Muscle layer of colon (tissue), 2 donors: ENCODE measurements around the gene POLR2H.

Source experiments
- H3K27ac ChIP-seq: one replicate; pipeline ENCODE4 v1.7.0; 2013; ENCODE audit warnings: low read depth, mild to moderate bottlenecking, low read length, moderate library complexity
- H3K27me3 ChIP-seq, 2 donors: one replicate each; pipeline ENCODE4 v1.7.0; 2013; ENCODE audit warnings: low read length in 2 of 2, mild to moderate bottlenecking in 2 of 2; ENCODE audit not compliant: insufficient read depth in 2 of 2, control insufficient read depth in 1 of 2
- H3K36me3 ChIP-seq: one replicate; pipeline ENCODE4 v1.7.0; 2013; ENCODE audit warnings: mild to moderate bottlenecking, low read length; ENCODE audit not compliant: insufficient read depth
- H3K4me1 ChIP-seq: one replicate; pipeline ENCODE4 v1.7.0; 2013; ENCODE audit warnings: mild to moderate bottlenecking, low read length; ENCODE audit not compliant: insufficient read depth
- H3K4me3 ChIP-seq, 2 donors: one replicate each; pipeline ENCODE4 v1.7.0; 2013; ENCODE audit warnings: low read length in 2 of 2, low read depth in 1 of 2, mild to moderate bottlenecking in 1 of 2, moderate library complexity in 1 of 2
- H3K9ac ChIP-seq: one replicate; pipeline ENCODE4 v1.7.0; 2013; ENCODE audit warnings: low read length
- H3K9me3 ChIP-seq: one replicate; pipeline ENCODE4 v1.7.0; 2013; ENCODE audit warnings: mild to moderate bottlenecking, low read length
- donor health status: abdominal sarcoma.
- donor health status: Adenocarcinoma of cecum.

The POLR2H gene

DNA sequence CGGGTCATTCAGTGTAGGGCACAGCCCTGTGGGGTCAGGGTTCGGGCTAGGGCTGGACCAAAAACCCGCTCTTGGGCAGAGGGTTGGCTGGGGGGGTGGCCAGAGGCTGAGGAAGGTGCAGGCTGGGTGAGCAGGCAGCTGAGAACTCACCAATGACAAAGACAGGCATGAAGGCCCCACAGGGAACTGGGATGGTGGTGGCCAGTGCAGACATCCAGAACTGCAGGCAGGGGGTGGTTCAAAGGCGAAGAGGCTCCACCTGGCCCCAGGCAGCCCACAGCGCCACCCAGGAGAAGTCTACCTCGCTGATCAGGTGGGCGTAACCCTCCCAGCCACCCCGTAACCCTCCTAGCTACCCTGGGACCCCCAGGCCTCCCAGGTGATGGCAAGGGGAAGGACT lies 6.8 kb upstream of the POLR2H start:
- no peak overlapping the region for H3K9ac ChIP-seq
- no peaks in the 10 kb centered on the region for H3K27me3 ChIP-seq
- no peaks in the 10 kb centered on the region for H3K9me3 ChIP-seq
- no peak overlapping the region for H3K27ac ChIP-seq
- peaks cover 8% of the 10 kb centered on the region for H3K4me1 ChIP-seq
- no peak overlapping the region for H3K4me3 ChIP-seq
- peaks cover 13% of the 10 kb centered on the region for H3K36me3 ChIP-seq

DNA sequence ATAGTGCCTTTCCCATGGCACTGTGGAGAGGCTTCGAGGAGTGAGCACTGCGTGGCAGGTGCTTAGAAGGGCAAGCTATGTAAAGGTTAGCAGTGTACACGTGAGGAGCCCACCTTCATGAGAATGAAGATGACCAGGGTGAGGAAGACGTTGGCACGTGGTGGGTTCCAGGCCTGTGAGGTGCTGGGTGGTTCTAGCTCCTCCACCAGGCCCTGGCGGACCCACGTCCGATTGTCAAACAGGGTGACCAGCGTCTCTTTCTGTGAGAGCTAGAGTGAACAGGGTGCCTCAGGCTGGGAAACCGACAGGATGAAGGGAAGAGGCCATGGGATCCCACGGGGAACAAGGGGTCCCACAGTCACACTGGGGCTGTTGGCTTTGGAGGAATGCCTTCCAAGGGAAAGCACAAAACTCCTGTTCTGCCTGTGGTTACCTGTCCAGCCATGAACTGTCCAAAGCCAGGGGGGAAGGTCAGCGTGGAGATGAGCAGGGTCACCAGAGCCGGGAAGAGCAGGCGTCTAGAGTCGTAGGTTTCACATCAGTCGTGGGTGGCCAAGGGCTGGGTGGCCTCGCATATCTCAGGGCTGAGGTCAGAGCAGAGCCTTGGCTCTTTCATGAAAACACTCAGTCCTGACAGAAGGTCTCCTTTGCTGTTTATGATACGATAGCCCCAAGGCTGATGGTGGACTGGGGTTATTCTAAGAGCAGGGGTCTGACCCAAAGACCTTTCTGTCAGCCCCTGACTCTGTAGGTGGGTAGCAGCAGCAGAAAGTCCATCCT lies 6.1 kb upstream of the POLR2H start:
- no peak overlapping the region for H3K4me3 ChIP-seq
- H3K4me1 ChIP-seq = peaks cover 14% of the 10 kb centered on the region
- H3K9me3 ChIP-seq = no peaks in the 10 kb centered on the region
- H3K27ac ChIP-seq = no peak overlapping the region
- peaks cover 13% of the 10 kb centered on the region for H3K36me3 ChIP-seq
- no peak overlapping the region for H3K9ac ChIP-seq
- no peaks in the 10 kb centered on the region for H3K27me3 ChIP-seq

DNA sequence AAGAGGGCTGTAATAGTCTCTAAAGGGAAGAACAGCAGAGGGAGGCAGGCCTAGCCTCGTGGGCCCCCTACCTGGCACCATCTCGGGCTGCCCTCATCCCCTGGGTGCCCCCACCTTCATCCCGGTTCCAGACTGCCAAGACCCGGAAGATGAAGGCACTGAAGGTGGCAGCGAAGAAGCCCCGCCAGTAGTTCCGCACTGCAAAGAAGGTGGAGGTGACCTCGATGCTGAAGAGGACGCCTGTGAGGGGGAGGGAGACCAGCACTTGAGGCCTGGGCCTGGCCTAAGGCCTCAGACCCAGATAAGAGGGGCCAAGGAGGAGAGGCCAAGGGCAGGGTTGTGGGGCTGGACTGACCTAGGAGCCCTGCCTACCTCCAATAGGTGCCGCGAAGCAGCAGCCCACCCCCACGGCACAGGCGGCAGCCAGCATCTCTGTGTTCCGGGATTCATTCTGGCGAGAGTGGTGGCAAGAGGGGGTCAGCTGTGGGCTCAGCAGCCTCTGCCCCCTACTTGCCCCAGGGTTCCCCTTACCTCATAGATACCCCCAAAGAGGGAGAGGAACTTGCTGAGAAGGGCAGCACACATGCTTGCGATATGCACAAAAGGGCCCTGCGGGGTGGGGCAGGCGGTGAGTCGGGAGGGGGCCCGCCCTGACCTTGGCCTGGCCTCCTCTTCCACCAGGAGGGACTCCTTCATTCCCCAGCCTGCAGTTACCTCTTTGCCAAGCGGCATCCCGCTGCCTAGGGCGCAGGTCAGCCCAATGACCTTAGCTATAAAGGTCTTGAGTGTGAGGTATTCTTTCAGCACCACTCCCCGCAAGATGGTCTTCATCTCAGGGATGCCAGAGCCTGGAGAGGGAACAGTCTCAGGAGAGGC lies 4.0 kb upstream of the POLR2H start:
- peaks cover 13% of the 10 kb centered on the region for H3K4me1 ChIP-seq
- peaks cover 13% of the 10 kb centered on the region for H3K36me3 ChIP-seq
- no peak overlapping the region for H3K9ac ChIP-seq
- no peaks in the 10 kb centered on the region for H3K9me3 ChIP-seq
- no peak overlapping the region for H3K4me3 ChIP-seq
- no peak overlapping the region for H3K27ac ChIP-seq
- H3K27me3 ChIP-seq = no peaks in the 10 kb centered on the region

DNA sequence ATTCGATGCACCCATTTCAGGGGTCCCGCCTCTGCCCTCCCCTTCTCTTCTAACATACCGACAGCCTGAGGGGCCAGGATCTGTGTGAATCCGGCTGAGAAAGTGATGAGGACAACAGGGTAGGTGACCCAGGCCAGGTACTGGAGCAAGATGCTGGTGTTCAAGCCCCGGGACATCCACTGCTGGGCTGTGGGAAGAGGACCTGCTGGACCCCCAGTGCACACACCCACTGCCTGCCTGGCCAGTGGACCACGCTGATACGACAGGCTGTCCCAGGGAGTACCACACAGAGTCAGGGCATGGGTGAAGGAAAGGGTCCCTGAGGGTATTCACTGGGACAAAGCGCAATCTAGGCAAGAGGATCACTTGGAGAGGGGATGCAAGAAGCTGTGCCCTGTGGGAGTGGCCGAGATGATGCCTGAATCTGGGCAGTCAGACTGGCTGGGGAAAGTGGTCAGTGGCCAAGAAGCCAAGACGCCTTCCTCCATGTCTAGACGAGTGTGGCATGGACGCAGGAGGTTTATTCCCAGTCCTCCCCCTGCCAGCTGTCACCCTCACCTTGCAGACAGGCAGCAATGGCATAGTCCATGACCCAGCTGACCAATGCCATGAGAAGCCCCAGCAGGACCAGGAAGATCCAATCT lies 3.3 kb upstream of the POLR2H start:
- Histone ChIP-seq H3K27me3 (no peaks in the 10 kb centered on the region), H3K36me3 (peaks cover 13% of the 10 kb centered on the region), H3K27ac (no peak overlapping the region), H3K9ac (no peak overlapping the region), H3K4me3 (no peak overlapping the region), H3K4me1 (peaks cover 13% of the 10 kb centered on the region), H3K9me3 (no peaks in the 10 kb centered on the region)

DNA sequence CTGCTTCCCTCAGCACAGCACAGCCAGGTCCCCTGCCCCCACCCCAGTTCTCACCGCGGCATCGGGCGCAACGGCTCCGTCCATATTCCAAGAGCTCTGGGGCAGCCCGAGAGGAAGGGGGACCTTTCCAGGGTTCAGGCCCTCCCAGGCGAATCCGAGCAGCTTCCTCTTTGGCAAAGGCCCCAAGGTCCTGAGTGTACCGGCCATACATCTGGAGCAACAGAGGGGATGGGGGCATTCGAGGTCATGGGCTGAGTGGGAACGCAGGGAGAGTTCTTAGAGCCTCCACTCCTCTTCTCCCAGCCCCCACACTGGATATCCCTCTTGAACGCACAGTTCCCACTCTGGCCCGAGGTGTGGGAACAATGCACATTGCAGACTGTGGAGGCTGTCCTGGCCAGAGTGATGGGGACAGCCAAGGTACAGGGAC lies 2.6 kb upstream of the POLR2H start:
- Histone ChIP-seq H3K4me1 (peaks cover 16% of the 10 kb centered on the region), H3K27ac (no peak overlapping the region), H3K9me3 (no peaks in the 10 kb centered on the region), H3K27me3 (no peaks in the 10 kb centered on the region), H3K9ac (no peak overlapping the region), H3K36me3 (peaks cover 13% of the 10 kb centered on the region), H3K4me3 (no peak overlapping the region)

DNA sequence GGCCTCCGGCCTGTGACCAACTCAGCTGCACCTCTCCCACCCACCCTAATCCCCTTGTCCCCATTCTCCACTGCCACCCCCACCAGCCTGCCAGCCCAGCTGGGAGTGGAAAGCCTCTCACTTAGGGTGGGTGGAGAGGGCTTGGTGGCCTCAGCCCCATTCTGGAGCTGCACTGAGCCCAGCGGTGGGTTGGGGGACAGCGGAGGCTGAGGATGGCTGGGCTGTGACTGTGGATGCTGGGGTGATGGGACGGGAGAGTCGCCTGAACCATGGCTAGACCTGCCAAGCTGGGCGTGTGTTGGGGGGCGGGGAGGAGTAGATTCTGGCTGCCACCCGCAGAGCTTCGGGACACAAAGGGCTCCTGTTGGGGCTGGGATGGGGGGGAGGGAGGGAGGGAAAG lies 1.9 kb upstream of the POLR2H start:
- no peak overlapping the region for H3K27ac ChIP-seq
- H3K4me3 ChIP-seq = no peak overlapping the region
- no peaks in the 10 kb centered on the region for H3K27me3 ChIP-seq
- peaks cover 13% of the 10 kb centered on the region for H3K36me3 ChIP-seq
- H3K4me1 ChIP-seq = peaks cover 22% of the 10 kb centered on the region
- H3K9me3 ChIP-seq = no peaks in the 10 kb centered on the region
- no peak overlapping the region for H3K9ac ChIP-seq

DNA sequence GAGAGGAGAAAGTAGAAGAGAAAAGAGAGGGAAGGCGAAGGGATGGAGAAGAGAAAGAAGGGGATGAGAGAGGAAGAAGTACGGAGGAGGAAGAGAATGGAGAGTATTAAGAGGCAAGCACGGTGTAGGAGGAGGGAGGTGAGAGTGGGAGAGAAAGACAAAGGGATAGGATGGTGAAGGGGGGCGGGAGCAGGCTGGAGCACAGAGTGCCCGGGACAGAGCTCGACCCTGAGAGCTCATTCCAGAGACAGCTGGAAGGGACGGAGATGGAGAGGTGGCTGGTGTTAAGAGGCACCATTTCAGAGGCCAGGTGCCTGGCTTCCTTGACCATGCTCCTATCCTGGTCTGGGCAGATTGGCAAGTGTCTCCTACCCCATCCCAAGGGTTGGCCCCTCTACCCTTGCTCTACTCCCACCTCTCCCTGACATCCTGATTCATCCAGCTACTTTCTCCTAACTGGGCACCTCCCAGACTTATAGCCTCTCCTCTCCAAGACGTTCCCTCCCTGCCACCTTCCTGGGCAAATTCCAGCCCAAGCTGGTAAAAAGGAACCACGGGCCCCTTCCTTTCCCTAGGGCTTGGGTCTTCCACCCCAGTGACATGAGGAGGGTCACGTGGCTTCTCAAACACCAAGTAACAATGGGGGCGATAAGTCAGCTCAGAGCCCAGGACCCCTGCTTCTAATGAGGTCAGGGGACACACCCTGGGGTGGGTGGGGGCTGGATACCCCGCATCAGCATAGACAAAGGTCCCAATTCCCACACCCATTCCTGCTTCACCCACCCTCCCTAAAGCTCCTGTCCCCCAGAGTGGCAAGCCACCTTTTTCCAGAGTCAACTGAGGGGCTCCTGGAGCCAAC lies 1.2 kb upstream of the POLR2H start:
- Histone ChIP-seq H3K27me3 (no peaks in the 10 kb centered on the region), H3K4me3 (peak overlapping the region; percentile 37 to 79), H3K27ac (no peak overlapping the region), H3K9ac (peak overlapping the region; percentile 45), H3K9me3 (no peaks in the 10 kb centered on the region), H3K4me1 (peaks cover 23% of the 10 kb centered on the region), H3K36me3 (peaks cover 13% of the 10 kb centered on the region)

DNA sequence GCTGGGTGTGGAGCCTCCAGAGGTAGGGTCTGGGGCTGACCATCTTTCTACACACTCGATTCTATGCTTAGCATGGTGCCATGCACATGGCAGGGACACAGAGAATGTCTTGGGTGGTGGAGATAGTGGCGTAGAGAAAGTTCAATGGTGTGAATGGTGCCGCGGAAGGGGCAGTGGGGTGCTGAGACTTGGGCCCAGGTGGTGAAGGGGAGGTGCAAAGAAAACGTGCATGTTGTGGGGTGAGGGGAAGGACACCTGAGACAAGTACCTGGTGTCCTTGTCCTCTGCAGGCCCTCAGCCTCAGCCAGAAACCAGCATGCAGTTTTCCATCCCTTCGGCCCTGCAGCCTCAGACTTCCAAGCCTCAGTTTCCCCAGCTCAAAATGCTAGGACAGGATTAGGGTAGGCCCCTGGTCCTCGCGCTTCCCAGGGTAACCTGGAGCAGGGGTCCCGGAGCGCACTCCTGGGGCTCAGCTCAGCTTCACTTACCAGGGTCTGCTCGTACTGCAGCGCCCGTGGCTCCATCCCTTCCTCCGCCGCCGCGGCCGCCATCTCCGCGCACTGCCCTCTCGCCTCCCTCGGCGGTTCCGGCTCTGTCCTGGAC lies 480 bp upstream of the POLR2H start:
- Histone ChIP-seq H3K4me1 (peaks cover 23% of the 10 kb centered on the region), H3K36me3 (peaks cover 8% of the 10 kb centered on the region), H3K9ac (peak overlapping the region; percentile 45), H3K4me3 (peak overlapping the region; percentile 37 to 79), H3K9me3 (no peaks in the 10 kb centered on the region), H3K27ac (peak overlapping the region; percentile 99), H3K27me3 (no peaks in the 10 kb centered on the region)

DNA sequence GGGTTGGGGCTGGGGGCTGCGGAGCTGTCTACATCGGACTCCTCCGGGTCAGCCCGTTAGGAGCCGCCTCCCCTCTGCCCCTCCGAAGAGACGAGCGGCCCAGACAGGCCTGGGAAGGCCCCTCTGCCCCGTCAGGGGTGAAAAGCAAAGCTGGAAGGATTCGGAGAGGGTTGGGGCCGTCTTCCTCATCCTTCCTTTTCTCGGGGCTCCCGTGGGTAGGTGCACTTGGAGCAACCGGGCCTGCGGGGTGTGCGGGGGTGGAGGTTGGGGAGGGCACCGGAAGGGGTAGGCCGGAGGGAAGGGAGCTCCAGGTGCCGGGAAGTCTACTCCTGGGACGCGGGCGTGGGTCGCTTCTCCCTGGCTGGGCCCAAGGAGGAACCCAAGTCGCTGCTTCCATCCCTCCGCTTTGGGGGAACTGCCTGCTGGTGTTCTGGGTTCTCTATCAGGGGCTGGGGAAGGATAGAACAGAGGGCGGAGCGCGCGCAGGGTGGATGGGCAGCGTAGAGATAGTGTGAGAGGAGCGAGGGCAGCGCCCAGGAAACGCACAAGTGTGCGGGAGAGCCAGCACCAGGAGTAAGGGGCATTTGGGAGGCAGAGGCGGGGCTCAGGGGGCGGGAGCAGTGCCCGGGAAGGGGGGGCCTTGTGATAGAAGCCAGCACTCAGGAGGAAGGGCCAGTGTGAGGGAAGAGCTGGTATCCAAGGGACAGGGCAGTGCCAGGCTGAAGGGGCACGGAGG lies 590 bp downstream of the POLR2H start:
- H3K4me3 ChIP-seq = peak overlapping the region; percentile 60 to 79

More for the DNA sequence above, 590 bp downstream of the POLR2H start:
- Histone ChIP-seq H3K9ac (peak overlapping the region; percentile 68), H3K27ac (peak overlapping the region; percentile 99), H3K4me1 (peaks cover 23% of the 10 kb centered on the region), H3K36me3 (peaks cover 8% of the 10 kb centered on the region), H3K9me3 (no peaks in the 10 kb centered on the region), H3K27me3 (no peaks in the 10 kb centered on the region)
